SK-N-SH treated with all-trans-retinoic acid at 6 μM for 48 hours (cell line): ENCODE results near the gene PRSS27.

Experiments used
- ATAC-seq: fragments of 200-7000 bp; cut with Tn5 transposase; 3 replicates; pipeline ENCODE4 v1.9.1; 2020; ENCODE audit warnings: mild to moderate bottlenecking, moderate library complexity
- ARNTL ChIP-seq: fragments of 450-650 bp; formaldehyde crosslinking; IDR thresholded peaks from 2 replicates; pipeline ENCODE4 v1.5.0; 2020; ENCODE audit warnings: low read depth, mild to moderate bottlenecking, moderate library complexity, borderline replicate concordance
- BACH2 ChIP-seq: fragments of 250-450 bp; sonication (Bioruptor Pico); IDR thresholded peaks from 2 replicates; pipeline ENCODE4 v1.9.0; 2021; ENCODE audit warnings: mild to moderate bottlenecking, borderline replicate concordance
- CREB5 ChIP-seq: fragments of 250-450 bp; sonication (Bioruptor Pico); IDR thresholded peaks from 2 replicates; pipeline ENCODE4 v1.5.1; 2020; ENCODE audit warnings: low read depth, mild to moderate bottlenecking, moderate library complexity
- CSDC2 ChIP-seq: fragments of 250-450 bp; sonication (Bioruptor Pico); IDR thresholded peaks from 2 replicates; pipeline ENCODE4 v1.5.0; 2020; ENCODE audit warnings: mild to moderate bottlenecking, moderate library complexity
- CSRNP3 ChIP-seq: fragments of 250-450 bp; sonication (Bioruptor Pico); IDR thresholded peaks from 2 replicates; pipeline ENCODE4 v1.5.1; 2021; ENCODE audit warnings: mild to moderate bottlenecking, moderate library complexity
- ESRRG ChIP-seq: fragments of 250-450 bp; sonication (Bioruptor Pico); IDR thresholded peaks from 2 replicates; pipeline ENCODE4 v1.6.1; 2021; ENCODE audit warnings: mild to moderate bottlenecking
- GLIS3 ChIP-seq: fragments of 250-450 bp; sonication (Bioruptor Pico); IDR thresholded peaks from 2 replicates; pipeline ENCODE4 v1.5.0; 2020; ENCODE audit warnings: mild to moderate bottlenecking, moderate library complexity
- OSR1 ChIP-seq: fragments of 250-450 bp; sonication (Bioruptor Pico); IDR thresholded peaks from 2 replicates; pipeline ENCODE4 v1.8.0; 2022; ENCODE audit warnings: moderate library complexity, mild to moderate bottlenecking, inconsistent platforms
- PATZ1 ChIP-seq: fragments of 250-450 bp; sonication (Bioruptor Pico); IDR thresholded peaks from 2 replicates; pipeline ENCODE4 v1.8.0; 2020; ENCODE audit warnings: mild to moderate bottlenecking, moderate library complexity, borderline replicate concordance
- POU6F1 ChIP-seq: fragments of 250-450 bp; sonication (Bioruptor Pico); IDR thresholded peaks from 2 replicates; pipeline ENCODE4 v1.8.0; 2021; ENCODE audit warnings: low read depth, mild to moderate bottlenecking, moderate library complexity, borderline replicate concordance
- SNAI2 ChIP-seq: fragments of 250-450 bp; sonication (Bioruptor Pico); IDR thresholded peaks from 2 replicates; pipeline ENCODE4 v1.5.0; 2020; ENCODE audit warnings: mild to moderate bottlenecking, moderate library complexity
- TCF4 ChIP-seq: fragments of 250-450 bp; sonication (Bioruptor Pico); IDR thresholded peaks from 2 replicates; pipeline ENCODE4 v1.8.0; 2021; ENCODE audit warnings: mild to moderate bottlenecking, moderate library complexity, borderline replicate concordance
- TOX ChIP-seq: fragments of 250-450 bp; sonication (Bioruptor Pico); IDR thresholded peaks from 2 replicates; pipeline ENCODE4 v1.8.0; 2021; ENCODE audit warnings: mild to moderate bottlenecking, moderate library complexity, borderline replicate concordance
- ZC3H10 ChIP-seq: fragments of 250-450 bp; sonication (Bioruptor Pico); IDR thresholded peaks from 2 replicates; pipeline ENCODE4 v1.5.1; 2021; ENCODE audit warnings: mild to moderate bottlenecking, moderate library complexity
- ZFP3 ChIP-seq: fragments of 250-450 bp; sonication (Bioruptor Pico); IDR thresholded peaks from 2 replicates; pipeline ENCODE4 v1.5.0; 2020; ENCODE audit warnings: mild to moderate bottlenecking, moderate library complexity
- ZFP30 ChIP-seq: fragments of 450-650 bp; formaldehyde crosslinking; IDR thresholded peaks from 2 replicates; pipeline ENCODE4 v1.5.0; 2022; ENCODE audit warnings: mild to moderate bottlenecking, moderate library complexity
- ZNF565 ChIP-seq: fragments of 450-650 bp; formaldehyde crosslinking; conservative IDR thresholded peaks from 2 replicates; pipeline ENCODE4 v1.5.0; 2020; ENCODE audit warnings: low read depth, mild to moderate bottlenecking, moderate library complexity
- ZNF70 ChIP-seq: fragments of 450-650 bp; formaldehyde crosslinking; IDR thresholded peaks from 2 replicates; pipeline ENCODE4 v1.5.0; 2020; ENCODE audit warnings: mild to moderate bottlenecking, moderate library complexity

PRSS27 gene

GRCh38 chr16:2749476-2749875 lies 29.5 kb upstream of the PRSS27 start (continued):
- TF ChIP-seq SNAI2 (CRISPR knock-in tag) (no peak), ZNF70 (CRISPR knock-in tag) (no peak), CREB5 (CRISPR knock-in tag) (no peak), ZFP30 (CRISPR knock-in tag) (no peak)

- TF ChIP-seq ARNTL (CRISPR knock-in tag): no peak
- no peak for TF ChIP-seq POU6F1 (CRISPR knock-in tag)
- no peak for TF ChIP-seq SNAI2 (CRISPR knock-in tag)
- TF ChIP-seq BACH2: no peak
- ATAC-seq: no peak
Measured at GRCh38 chr16:2748757-2749455, 28.9 kb upstream of the PRSS27 start.

- no peak for ATAC-seq
Measured at GRCh38 chr16:2745961-2746360, 25.9 kb upstream of the PRSS27 start.

More at GRCh38 chr16:2745961-2746360, 25.9 kb upstream of the PRSS27 start:
- TF ChIP-seq POU6F1 (CRISPR knock-in tag) (no peak), OSR1 (no peak), ZFP30 (CRISPR knock-in tag) (no peak), CSRNP3 (no peak), TOX (CRISPR knock-in tag) (no peak), ZC3H10 (CRISPR knock-in tag) (no peak), PATZ1 (CRISPR knock-in tag) (no peak), BACH2 (no peak), CSDC2 (CRISPR knock-in tag) (no peak), ZNF565 (CRISPR knock-in tag) (no peak), ARNTL (CRISPR knock-in tag) (no peak), TCF4 (CRISPR knock-in tag) (no peak), ZFP3 (no peak), GLIS3 (CRISPR knock-in tag) (no peak), ESRRG (CRISPR knock-in tag) (no peak)
